Measurements from ENCODE around the gene RAD18.

GRCh38 chr3:8851703-8852102 is 111.6 kb downstream of the RAD18 start:
- TF ChIP-seq EZH2phosphoT487 (IDR thresholded peaks at IDR 0.05; ENCODE audit: borderline replicate concordance), result no peak
- no peak for TF ChIP-seq CTCF (conservative IDR thresholded peaks at IDR 0.05; ENCODE audit: low read length)
